Measurements from ENCODE around the gene GCH1.

Gene GCH1

GRCh38 chr14:54797986-54798385, 104.6 kb downstream of the GCH1 start:
- TF ChIP-seq PAX5 (IDR thresholded peaks at IDR 0.05; ENCODE audit: insufficient read depth, low read length, severe bottlenecking) = no peak
- TF ChIP-seq TAF1 (IDR thresholded peaks at IDR 0.05; ENCODE audit: low read depth, low read length) = no peak
- no peak for TF ChIP-seq SPI1 (IDR thresholded peaks at IDR 0.05; ENCODE audit: low read depth, low read length)
- TF ChIP-seq POLR2AphosphoS5 (IDR thresholded peaks at IDR 0.05; ENCODE audit: low read depth, low read length) = no peak
- TF ChIP-seq POLR2A (IDR thresholded peaks at IDR 0.05; ENCODE audit: low read depth, low read length) = no peak
- TF ChIP-seq POU2F2 (IDR thresholded peaks at IDR 0.05; ENCODE audit: low read depth, low read length) = no peak
- no peak for FAIRE-seq
- DNase-seq (ENCODE audit: insufficient read length, low spot score) = no peak

- no peak for FAIRE-seq
- no peak for DNase-seq (ENCODE audit: insufficient read length, low spot score)
- TF ChIP-seq POLR2A (IDR thresholded peaks at IDR 0.05; ENCODE audit: low read depth, low read length) (no peak), SPI1 (IDR thresholded peaks at IDR 0.05; ENCODE audit: low read depth, low read length) (no peak), TAF1 (IDR thresholded peaks at IDR 0.05; ENCODE audit: low read depth, low read length) (no peak), PAX5 (IDR thresholded peaks at IDR 0.05; ENCODE audit: insufficient read depth, low read length, severe bottlenecking) (no peak), POLR2AphosphoS5 (IDR thresholded peaks at IDR 0.05; ENCODE audit: low read depth, low read length) (no peak), POU2F2 (IDR thresholded peaks at IDR 0.05; ENCODE audit: low read depth, low read length) (no peak)
Measured at GRCh38 chr14:54797556-54797955, 105.1 kb downstream of the GCH1 start.

GRCh38 chr14:54796961-54797360, 105.7 kb downstream of the GCH1 start:
- FAIRE-seq (no peak), DNase-seq (ENCODE audit: insufficient read length, low spot score) (no peak)
- no peak for TF ChIP-seq PAX5 (IDR thresholded peaks at IDR 0.05; ENCODE audit: insufficient read depth, low read length, severe bottlenecking)
- TF ChIP-seq POLR2A (IDR thresholded peaks at IDR 0.05; ENCODE audit: low read depth, low read length) = no peak
- TF ChIP-seq POLR2AphosphoS5 (IDR thresholded peaks at IDR 0.05; ENCODE audit: low read depth, low read length) = no peak
- TF ChIP-seq TAF1 (IDR thresholded peaks at IDR 0.05; ENCODE audit: low read depth, low read length) = no peak
- TF ChIP-seq SPI1 (IDR thresholded peaks at IDR 0.05; ENCODE audit: low read depth, low read length) = no peak
- TF ChIP-seq POU2F2 (IDR thresholded peaks at IDR 0.05; ENCODE audit: low read depth, low read length) = no peak

- DNase-seq (ENCODE audit: insufficient read length, low spot score) = no peak
- FAIRE-seq = no peak
- TF ChIP-seq TAF1 (IDR thresholded peaks at IDR 0.05; ENCODE audit: low read depth, low read length) (no peak), POLR2AphosphoS5 (IDR thresholded peaks at IDR 0.05; ENCODE audit: low read depth, low read length) (no peak), SPI1 (IDR thresholded peaks at IDR 0.05; ENCODE audit: low read depth, low read length) (no peak), PAX5 (IDR thresholded peaks at IDR 0.05; ENCODE audit: insufficient read depth, low read length, severe bottlenecking) (no peak), POLR2A (IDR thresholded peaks at IDR 0.05; ENCODE audit: low read depth, low read length) (no peak), POU2F2 (IDR thresholded peaks at IDR 0.05; ENCODE audit: low read depth, low read length) (no peak)
Measured at GRCh38 chr14:54794796-54795195, 107.8 kb downstream of the GCH1 start.

GRCh38 chr14:54794159-54794558, 108.5 kb downstream of the GCH1 start:
- FAIRE-seq = no peak
- DNase-seq (ENCODE audit: insufficient read length, low spot score) = no peak
- TF ChIP-seq POLR2AphosphoS5 (IDR thresholded peaks at IDR 0.05; ENCODE audit: low read depth, low read length) (no peak), POU2F2 (IDR thresholded peaks at IDR 0.05; ENCODE audit: low read depth, low read length) (no peak), PAX5 (IDR thresholded peaks at IDR 0.05; ENCODE audit: insufficient read depth, low read length, severe bottlenecking) (no peak), TAF1 (IDR thresholded peaks at IDR 0.05; ENCODE audit: low read depth, low read length) (no peak), POLR2A (IDR thresholded peaks at IDR 0.05; ENCODE audit: low read depth, low read length) (no peak), SPI1 (IDR thresholded peaks at IDR 0.05; ENCODE audit: low read depth, low read length) (no peak)

GRCh38 chr14:54792288-54792687, 110.3 kb downstream of the GCH1 start:
- TF ChIP-seq POLR2AphosphoS5 (IDR thresholded peaks at IDR 0.05; ENCODE audit: low read depth, low read length) = no peak
- no peak for TF ChIP-seq TAF1 (IDR thresholded peaks at IDR 0.05; ENCODE audit: low read depth, low read length)
- TF ChIP-seq POLR2A (IDR thresholded peaks at IDR 0.05; ENCODE audit: low read depth, low read length) = no peak
- no peak for TF ChIP-seq PAX5 (IDR thresholded peaks at IDR 0.05; ENCODE audit: insufficient read depth, low read length, severe bottlenecking)
- TF ChIP-seq SPI1 (IDR thresholded peaks at IDR 0.05; ENCODE audit: low read depth, low read length) = no peak
- TF ChIP-seq POU2F2 (IDR thresholded peaks at IDR 0.05; ENCODE audit: low read depth, low read length) = no peak

More at GRCh38 chr14:54792288-54792687, 110.3 kb downstream of the GCH1 start:
- DNase-seq (ENCODE audit: insufficient read length, low spot score) (no peak), FAIRE-seq (no peak)

Measured in GM12891 (cell line).